ENCODE results near the gene FAM170B.

DNA sequence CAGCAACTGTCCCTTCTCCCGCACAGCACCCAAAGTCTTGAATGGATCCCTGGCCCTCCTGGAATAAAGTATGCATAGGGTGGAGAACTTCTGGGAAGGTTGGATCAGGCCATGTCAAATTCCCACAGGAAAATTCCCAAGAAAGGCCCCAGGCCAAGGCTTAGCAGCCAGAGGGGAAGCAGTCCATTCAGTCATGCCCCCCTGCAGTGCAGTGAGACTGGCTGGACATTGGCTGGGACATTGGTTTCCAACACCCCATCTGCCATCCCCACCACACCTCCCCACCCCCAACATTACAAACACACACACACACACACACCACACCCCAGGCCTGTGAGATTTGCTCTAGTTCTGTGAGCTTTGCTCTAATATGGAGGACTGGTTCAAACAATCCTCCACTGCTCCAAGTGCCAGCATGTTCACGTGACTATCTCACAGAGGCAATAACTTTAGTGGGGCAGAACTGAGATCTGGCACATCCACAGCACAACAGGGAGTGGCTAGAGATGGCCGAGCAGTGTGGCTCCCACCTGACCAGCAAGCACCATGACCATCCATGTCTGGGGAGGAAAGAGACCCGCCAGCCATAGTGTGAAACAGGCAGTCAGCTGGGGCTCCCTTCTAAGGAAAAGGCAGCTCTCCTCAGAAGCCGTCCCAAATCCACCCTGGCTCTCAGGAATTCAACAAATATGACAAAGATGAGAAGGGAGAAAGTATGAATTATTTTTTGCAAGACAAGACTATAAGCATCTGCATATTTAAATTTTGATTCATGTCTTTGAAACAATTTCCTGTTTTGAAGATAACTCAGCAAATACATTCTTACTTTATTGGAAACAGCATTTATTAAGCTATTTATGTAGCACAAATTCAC lies 6.7 kb upstream of the FAM170B start:
- TF ChIP-seq, protein P1, sequence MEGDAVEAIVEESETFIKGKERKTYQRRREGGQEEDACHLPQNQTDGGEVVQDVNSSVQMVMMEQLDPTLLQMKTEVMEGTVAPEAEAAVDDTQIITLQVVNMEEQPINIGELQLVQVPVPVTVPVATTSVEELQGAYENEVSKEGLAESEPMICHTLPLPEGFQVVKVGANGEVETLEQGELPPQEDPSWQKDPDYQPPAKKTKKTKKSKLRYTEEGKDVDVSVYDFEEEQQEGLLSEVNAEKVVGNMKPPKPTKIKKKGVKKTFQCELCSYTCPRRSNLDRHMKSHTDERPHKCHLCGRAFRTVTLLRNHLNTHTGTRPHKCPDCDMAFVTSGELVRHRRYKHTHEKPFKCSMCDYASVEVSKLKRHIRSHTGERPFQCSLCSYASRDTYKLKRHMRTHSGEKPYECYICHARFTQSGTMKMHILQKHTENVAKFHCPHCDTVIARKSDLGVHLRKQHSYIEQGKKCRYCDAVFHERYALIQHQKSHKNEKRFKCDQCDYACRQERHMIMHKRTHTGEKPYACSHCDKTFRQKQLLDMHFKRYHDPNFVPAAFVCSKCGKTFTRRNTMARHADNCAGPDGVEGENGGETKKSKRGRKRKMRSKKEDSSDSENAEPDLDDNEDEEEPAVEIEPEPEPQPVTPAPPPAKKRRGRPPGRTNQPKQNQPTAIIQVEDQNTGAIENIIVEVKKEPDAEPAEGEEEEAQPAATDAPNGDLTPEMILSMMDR (IDR thresholded peaks at IDR 0.05; ENCODE audit: low read depth, low read length) = no peak
- no peak for TF ChIP-seq EZH2phosphoT487 (IDR thresholded peaks at IDR 0.05; ENCODE audit: low read depth)
